Activated T-cell treated with anti-CD3 and anti-CD28 coated beads for 4 hours (primary cell): ENCODE results near the gene COPS6.
A peak's percentile ranks its signal among the peaks of the same experiment; 100 is the strongest.

ENCODE experiments used
- DNase-seq: peaks from one replicate; pipeline ENCODE4 v3.0.0-alpha.2; 2020

The COPS6 gene

DNA sequence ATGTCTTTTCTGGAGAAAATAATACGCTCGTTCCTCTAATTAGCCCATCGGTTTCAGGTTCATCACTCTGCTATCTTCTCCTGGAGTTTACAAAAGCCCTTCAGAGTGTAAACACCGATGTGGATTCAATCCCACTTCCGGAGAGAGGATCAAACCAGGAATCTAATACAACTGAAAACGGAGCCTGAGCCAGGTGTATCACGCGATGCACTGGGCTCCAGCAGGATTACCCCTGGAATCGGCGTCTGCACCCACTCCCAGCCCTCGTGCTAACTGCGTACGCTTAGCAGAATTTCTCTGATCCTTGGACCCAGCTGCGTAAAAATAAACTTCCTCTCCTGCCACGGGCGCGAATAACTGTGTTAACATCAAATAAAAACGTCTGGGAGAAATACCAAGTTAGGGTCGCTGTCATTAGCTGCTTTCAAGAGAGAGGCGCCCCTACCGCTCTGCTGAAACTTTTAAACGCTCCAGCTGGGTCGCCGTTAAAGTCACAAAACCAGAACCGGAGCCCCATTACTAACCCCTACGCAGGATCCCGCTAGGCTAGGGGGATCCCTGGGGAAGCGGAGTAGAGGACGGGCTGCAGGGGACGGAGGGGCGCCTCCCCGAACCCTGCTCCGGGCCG lies 7.7 kb upstream of the COPS6 start:
- DNase-seq, result no peak

DNA sequence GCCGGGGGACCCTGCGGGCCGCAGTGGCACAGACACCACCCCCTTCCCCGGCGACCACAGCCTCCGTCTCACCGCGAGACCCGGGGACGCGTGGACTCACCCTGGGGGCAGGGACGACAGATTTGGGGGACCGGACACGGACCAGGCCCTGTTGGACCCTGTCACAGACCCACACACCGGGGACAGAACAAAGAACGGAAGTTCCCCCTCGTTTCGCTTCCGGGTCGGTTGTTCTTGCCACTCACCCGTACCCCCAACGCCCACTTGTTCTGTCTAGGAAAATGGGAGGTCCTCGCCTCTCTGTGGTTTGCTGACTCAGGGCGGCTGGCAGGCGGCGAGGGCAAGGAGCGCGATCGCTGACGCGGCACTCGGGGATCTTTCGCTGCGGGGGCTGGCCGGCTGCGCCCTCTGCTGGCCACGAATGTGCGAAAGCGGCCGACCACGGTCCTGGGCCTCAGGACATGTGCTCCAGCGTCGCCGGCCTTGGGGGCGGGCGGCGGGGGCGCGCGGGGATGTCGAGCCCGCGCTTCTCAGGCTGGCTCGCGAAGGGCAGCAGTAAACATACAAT lies 7.2 kb upstream of the COPS6 start, which contains the start of gene ZNF3:
ZNF3 (minus strand) TSS at position 189 of the 568 bp plus-strand sequence. CDS start 4,366 bp downstream, outside the sequence.
- peak; percentile 96 for DNase-seq

DNA sequence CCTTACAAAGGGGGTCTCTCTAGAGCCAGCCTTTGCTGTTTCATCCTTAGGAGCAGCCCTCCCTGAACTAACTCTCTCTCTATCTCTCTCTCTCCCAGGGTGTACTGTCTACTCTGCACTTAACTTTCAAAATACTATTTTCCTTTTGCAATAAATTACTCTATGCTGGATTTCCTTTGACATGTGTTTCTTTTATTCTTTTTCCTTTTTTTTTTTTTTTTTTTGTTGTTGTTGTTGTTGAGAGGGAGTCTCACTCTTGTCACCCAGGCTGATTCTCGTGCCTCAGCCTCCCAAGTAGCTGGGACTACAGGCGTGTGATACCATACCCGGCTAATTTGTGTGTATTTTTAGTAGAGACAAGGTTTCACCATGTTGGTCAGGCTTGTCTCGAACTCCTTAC lies 5.8 kb upstream of the COPS6 start:
- DNase-seq, result no peak

DNA sequence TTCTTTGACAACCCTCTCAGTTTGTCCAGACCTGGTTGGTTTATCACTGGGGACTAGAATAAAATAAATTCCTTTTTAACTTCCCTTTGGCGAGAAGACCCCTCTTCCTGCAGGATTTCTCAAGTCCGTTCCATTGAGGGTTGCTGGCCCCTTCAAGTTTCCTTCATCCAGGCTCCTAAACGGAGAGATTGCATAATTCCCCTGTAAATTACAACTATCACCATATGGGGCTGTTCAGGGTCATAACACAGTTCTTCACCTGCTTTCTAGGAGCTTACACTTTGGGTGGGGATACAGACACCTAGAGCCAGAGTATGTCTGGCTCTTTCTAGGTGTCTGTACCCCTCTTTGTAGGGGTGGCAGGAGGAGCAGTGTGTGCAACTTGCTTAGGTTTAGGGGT lies 3.3 kb upstream of the COPS6 start:
- DNase-seq, result no peak

DNA sequence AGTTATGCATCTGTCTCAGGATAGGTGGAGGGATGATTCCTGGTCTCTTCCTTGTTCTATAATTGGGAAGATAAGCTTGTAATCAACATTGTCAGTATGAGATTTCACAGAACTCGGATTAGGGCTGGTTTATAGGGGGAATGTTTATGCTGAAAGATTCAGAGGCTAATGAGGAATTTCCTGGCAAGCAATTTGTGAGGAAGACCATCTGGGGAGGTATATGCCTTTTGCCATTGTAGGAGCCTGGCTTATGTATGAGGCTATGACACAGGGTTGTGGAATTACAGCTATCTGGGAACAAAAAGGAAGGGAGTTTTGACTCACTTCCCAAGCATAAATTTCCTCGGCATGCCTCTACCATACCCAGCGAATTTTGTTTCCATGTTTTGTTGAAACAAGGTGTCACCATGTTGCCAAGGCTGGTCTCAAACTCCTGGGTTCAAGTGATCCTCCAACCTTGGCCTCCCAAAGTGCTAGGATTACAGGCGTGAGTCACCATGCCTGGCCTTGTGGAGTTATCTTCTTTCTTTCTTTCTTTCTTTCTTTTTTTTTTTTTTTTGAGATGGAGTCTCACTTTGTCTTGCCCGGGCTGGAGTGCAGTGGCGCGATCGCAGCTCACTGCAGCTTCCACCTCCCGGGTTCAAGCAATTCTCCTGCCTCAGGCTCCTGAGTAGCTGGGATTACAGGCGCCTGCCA lies 1.6 kb upstream of the COPS6 start:
- no peak for DNase-seq

DNA sequence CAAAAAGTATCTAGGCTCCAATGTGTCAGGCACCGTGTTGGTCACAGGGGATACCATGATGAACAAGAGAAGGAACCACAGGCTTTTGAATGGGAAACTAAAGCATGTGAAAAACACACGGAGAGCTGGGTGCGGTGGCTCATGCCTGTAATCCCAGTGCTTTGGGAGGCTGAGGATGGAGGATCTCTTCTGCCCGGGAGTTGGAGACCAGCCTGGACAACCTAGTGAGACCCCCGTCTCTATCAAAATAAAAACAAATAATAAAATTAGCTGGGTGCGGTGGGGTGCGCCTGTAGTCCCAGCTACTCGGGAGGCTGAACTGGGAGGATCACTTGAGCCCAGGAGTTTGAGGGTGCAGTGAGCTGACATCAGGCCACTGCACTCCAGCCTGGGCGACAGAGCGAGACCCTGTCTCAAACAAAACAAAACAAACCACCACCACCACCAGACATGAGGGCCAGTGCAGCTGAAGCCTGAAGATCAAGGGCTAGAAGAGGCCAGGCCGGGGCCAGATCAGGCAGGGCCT lies 611 bp upstream of the COPS6 start:
- DNase-seq, result no peak

DNA sequence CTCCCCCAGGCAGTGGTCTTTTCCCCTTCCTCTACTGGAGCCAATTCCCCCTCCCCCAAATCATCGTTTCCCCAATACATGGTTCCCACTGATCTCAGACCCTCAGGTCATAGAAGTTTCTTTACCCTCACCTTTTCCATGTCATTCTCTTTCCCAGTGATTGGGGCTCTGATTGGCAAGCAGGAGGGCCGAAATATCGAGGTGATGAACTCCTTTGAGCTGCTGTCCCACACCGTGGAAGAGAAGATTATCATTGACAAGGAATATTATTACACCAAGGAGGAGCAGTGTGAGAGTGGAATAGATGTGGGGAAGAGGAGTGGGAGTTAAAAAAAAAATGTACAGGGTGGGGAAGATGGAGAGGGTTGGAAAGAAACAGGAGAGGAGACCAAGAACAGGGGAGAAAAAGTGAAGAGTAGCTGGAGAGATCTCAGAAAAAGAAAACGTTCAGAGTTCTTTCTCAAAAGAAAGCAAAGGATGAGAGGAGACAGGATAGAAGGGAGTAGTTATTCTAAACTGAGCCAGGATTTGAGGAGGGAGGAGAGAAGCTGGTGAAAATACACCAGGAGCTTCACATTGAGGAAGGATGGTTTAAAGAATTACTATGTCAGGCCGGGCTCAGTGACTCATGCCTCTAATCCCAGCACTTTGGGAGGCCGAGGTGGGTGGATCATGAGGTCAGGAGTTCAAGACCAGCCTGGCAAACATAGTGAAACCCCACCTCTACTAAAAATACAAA lies 858 bp downstream of the COPS6 start:
- no peak for DNase-seq

DNA sequence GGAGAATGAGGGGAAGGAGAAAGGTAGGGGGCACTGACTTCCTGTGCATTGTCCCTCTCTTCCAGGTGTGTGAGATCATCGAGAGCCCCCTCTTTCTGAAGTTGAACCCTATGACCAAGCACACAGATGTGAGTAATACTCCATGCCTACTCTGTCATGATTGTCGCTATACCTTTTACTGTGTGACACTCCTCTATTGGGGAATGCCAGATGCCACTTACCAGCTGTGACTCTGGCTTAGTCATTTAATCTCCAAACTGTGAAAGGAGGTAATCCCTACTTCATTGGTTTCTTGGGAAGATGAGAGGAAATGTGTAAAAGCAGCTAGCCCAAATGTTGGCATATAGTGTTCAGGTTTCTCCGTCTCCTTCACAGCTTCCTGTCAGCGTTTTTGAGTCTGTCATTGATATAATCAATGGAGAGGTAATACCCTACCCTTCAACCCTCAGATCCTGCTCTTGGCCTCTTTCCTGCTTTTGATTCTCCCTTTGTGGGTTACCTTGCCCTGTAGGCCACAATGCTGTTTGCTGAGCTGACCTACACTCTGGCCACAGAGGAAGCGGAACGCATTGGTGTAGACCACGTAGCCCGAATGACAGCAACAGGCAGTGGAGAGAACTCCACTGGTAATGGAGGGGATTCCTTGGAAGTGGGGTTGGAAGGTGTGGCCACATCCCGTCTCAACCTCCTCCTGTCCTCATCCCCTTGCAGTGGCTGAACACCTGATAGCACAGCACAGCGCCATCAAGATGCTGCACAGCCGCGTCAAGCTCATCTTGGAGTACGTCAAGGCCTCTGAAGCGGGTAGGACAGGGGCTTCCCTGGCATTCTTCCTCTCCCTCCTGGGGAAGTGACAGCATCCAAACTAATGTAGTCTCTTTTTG lies 2.0 kb downstream of the COPS6 start:
- DNase-seq, result no peak

DNA sequence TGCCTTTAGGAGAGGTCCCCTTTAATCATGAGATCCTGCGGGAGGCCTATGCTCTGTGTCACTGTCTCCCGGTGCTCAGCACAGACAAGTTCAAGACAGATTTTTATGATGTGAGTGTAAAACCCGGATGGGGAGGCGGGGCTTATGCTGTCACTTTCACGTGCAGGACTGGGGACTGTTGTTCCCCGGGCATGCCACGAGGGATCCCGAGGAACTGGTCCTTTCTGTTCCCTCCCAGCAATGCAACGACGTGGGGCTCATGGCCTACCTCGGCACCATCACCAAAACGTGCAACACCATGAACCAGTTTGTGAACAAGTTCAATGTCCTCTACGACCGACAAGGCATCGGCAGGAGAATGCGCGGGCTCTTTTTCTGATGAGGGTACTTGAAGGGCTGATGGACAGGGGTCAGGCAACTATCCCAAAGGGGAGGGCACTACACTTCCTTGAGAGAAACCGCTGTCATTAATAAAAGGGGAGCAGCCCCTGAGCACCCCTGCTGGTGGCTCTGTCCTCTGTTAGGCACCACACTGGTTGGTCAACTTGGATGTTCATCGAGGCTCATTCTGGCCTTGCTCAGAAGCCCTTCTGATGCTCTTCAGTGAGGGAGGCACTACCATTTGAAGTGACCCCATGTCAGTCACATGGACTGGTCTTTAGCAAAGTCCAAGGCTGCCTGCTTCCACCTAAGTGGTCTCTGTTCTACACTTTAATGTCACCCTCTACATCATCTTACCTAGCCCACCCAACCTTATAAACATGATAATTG lies 2.8 kb downstream of the COPS6 start:
- DNase-seq, result no peak

DNA sequence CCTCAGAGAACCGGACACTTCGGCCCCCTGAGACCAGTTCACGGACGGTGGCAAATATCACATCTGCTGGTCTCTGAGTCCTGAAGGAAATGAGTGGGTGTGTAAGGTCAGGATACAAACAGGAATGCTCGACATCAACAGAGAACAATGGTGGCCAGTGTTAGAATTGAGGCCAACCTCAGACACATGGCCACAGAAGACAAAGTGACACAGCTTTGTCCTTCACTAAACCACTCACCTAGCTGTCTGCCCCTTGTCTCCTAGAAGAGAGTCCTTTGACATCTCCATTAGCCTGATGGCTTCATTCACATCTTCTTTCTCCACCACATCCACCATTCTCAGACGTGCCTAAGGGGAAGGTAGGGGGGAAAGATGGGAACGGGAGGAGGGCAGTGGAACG lies 4.3 kb downstream of the COPS6 start:
- no peak for DNase-seq

DNA sequence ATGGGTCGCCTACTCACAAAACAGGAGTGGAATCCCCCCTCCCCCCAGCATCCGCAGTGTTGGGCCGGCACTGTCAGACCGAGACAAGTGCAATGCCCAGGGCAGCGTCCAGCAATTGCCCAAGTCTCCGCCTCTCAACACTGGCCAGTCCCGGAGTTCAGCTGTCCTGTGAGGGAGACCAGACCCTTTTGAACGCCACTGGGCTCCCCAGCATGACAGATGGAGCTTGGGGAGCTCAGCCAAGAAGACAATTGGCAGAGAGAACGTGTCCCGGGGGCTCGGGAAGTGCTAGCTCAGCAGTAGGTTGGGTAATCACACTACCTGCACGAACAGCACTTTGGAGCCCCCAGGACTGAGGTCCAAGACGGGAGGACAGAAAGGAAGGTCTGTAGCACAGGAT lies 4.7 kb downstream of the COPS6 start:
- DNase-seq, result no peak

DNA sequence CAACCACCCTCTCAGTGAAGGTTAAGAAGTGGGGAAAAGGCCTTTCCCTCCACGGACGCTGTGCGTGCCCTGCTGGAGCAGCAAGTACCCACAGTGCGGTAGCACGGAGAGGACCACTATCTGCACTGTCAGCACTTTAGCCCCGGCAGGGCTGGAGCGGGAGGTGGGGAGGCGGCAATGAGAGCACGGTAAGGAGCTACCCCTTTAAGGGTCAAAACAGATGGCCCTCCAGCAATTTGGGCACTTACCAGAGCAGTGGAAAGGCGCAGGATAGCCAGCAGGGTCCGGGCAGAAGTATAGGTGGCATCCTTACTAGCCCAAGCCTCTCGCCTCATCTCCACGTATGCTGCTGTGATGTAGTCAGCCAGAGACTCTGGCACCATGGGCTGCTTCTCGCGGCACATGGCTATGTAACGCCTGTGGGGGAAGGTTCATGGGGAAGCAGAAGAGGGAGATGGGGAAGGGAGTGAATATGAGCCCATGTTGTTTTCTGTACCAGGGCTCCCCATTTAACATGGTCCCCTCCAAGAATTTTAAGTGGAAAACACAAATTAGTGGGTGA lies 5.2 kb downstream of the COPS6 start:
- no peak for DNase-seq

DNA sequence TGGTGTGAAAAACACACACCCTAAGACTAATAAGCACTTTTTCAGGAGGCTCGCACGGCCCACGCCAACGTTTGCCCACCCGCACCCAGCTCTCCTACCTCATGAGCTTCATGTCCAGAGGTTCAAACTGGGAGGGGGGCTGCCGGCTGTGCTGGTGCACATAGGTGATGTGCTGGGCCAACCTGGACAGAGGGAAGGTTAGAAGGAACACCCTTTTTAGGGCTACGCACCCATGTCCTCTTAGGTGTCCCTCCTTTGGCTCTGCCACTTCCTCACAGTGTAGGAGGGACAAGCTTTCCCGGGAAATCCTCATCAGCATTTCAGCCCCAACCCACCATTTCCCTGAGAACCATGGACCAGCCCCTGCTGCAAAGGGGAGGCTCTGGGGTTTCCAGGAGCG lies 6.5 kb downstream of the COPS6 start:
- no peak for DNase-seq

DNA sequence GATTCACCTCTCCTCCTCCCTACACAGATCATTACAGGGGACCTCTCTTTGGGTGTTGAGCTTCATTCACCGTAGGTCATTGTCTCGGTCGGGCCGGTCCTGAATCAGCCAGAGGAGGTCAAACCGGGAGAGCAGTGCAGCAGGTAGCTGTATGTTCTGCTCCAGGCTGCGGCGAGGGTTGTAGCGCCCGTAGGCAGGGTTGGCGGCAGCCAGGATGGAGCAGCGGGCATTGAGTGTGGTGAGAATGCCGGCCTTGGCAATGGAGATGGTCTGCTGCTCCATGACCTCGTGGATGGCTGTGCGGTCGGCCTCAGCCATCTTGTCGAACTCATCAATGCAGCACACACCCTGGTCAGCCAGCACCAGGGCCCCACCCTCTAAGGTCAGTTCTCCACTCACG lies 6.9 kb downstream of the COPS6 start:
- DNase-seq, result no peak

DNA sequence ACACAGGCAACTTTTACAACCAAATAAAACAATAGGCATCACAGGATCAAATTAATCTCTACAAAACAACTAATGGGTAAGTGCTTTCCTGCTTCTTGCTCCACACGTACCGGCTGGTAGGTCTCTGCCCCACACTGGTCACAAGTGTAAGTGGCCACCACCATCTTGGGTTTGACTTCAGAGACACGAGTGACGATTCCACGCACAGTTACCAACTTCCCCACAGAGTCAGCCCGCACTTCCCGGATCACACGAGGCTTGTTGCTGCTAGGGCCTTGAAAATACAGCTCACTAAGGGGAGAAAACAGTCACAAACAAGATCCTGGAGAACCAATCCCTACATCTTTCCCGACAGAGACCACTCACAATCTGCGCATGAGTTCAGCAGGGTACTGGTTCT lies 10.1 kb downstream of the COPS6 start:
- no peak for DNase-seq

DNA sequence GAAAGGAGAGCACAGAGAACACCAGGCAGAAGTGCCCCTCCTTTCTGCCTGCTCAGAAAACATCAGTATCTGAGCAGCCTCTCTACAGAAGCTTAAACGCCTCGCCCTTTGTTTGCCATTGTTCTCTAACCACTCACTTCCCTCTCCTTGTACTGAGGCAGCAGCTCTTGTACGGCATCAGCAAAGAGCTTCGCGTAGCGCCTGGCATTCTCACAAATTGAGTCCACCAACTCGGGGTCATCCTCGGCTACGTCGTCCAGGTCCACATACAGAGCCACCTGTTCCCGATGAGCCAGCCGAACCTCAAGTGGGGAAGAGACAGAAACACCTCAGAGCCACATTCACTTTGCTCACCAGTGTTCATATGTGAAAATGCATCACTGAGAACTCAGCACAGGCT lies 10.7 kb downstream of the COPS6 start:
- DNase-seq, result no peak

DNA sequence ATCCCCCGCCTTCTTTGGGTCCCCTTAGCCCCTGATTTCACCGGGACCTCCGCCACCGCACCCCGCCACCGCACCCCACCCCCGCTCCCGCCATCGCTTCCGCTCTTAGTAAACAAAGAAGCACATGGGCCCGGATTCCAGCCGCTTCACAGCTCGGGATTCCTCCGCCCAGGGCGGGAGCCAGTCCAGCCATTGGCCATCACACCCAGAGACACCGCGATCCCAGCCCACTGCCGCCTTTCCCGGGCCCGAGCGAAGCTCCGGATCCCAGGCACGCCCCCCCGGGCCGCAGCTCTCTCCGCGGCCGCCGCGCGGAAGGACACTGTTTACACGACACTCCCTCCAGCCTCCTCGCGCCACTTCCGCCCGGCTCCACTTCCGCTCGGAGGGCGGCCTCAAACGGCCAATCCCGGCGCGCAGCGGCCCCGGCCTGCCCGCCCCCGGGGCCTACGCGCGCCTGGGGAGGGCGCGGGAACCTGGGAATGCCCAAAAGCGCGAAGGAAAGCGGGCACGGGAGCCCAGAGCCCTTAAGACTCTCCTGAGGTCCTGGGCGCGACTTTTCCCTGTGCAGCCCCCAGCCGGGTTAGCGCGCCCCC lies 11.7 kb downstream of the COPS6 start:
- DNase-seq, result peak; percentile 79

DNA sequence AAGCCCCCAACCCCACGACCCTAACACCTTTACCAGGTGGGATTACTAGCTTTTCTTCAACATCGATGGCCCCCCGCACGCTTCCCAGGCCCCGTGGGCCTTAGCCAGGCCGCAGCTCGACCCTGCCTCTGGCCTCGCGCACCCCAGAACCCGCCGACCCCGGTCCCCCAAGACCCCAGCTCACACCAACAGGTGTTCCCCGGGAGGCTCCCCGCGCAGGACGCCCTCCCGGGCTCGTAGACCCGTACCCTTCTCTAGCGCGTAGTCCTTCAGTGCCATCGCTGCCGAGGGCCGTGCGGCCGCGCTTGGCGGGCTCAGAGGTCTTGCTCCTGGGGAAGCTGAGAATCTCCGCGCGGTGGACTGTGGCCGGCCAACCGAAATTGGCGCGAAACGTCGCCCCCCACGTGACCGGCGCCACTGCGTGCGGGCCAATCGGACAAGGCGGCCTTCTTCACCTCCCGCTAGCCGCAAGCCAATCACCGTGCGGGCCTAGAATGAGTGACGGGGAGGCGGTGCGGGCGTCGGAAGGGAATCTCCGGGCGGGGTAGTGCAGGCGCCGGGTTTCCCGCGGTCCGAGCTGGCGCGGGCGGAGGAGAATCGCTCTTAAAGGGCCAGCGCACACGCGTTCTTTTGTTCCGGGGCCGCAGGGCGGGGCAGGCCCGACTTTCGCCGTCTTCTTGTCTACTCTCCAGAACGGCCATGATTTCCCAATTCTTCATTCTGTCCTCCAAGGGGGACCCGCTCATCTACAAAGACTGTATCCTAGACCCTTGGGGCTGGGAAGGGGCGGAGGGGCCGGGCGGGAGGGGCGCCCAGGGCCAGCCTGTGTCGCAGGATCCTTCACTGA lies 12.5 kb downstream of the COPS6 start, which contains the start of the genes AP4M1 and MCM7:
AP4M1 (plus strand) TSS at position 628 of the 847 bp plus-strand sequence; CDS start at position 700, 72 bp downstream.
MCM7 (minus strand) TSS at position 382 of the 847 bp plus-strand sequence; CDS start at position 279, 103 bp downstream.
- DNase-seq, result peak; percentile 92
